B cell (primary cell): ENCODE data around the gene FRMD7. TPM values are rescaled to one million over a fixed set of nuclear protein-coding genes. Genes with fewer than 3 reads are reported as not detected.

ENCODE experiments used
- ATAC-seq: fragments of 200-7000 bp; cut with Tn5 transposase; one replicate; pipeline ENCODE4 v1.10.0; 2021; ENCODE audit warnings: low read depth, mild to moderate bottlenecking, moderate number of reproducible peaks, moderate library complexity
- CTCF ChIA-PET: fragments of 350-600 bp; sonication (Branson Sonifier 250); formaldehyde crosslinking; loops from one replicate; lab custom pipeline; 2021; ENCODE audit warnings: antibody characterized with exemption, inconsistent platforms; lab: Charles Lee
- POLR2A ChIA-PET: fragments of 350-600 bp; sonication (Branson Sonifier 250); formaldehyde crosslinking; loops from one replicate; lab custom pipeline; 2021; ENCODE audit warnings: antibody characterized with exemption; lab: Charles Lee
- DNase-seq: peaks from one replicate; pipeline ENCODE4 v3.0.0; 2013
- H2AFZ ChIP-seq: 2 replicates; pipeline ENCODE4 v1.6.1; 2012; ENCODE audit warnings: mild to moderate bottlenecking, low read depth, low read length; ENCODE audit not compliant: insufficient read depth, poor library complexity, severe bottlenecking
- H3K27ac ChIP-seq, 2 donors: 1 replicate in 1 of 2; 2 replicates in 1 of 2; pipeline ENCODE4 v1.5.1; 2012 to 2013; ENCODE audit warnings: low read length in 2 of 2, mild to moderate bottlenecking in 2 of 2, moderate library complexity in 1 of 2
- H3K27me3 ChIP-seq, 4 experiments: fragments of 200-600 bp in 1 of 4; sonication (generic) in 1 of 4; replicated peaks in 1 of 4; 1 replicate in 2 of 4; 2 replicates in 2 of 4; pipeline versions ENCODE4 v1.6.1 to v1.7.0; 2013 to 2016; ENCODE audit warnings: low read length in 3 of 4, mild to moderate bottlenecking in 2 of 4, mixed read lengths in 1 of 4, moderate library complexity in 1 of 4; ENCODE audit not compliant: insufficient read depth in 4 of 4, control insufficient read depth in 3 of 4; ENCODE audit errors: control extremely low read depth in 1 of 4
- H3K36me3 ChIP-seq, 2 experiments: replicated peaks in 1 of 2; 1 replicate in 1 of 2; 2 replicates in 1 of 2; pipeline versions ENCODE4 v1.6.1 to v1.7.1; 2013; ENCODE audit warnings: low read length in 1 of 2; ENCODE audit not compliant: insufficient read depth in 2 of 2, control insufficient read depth in 1 of 2; ENCODE audit errors: control extremely low read depth in 1 of 2, extremely low read depth in 1 of 2
- H3K4me1 ChIP-seq, 2 donors: fragments of 200-600 bp in 1 of 2; sonication (generic) in 1 of 2; 1 replicate in 1 of 2; 2 replicates in 1 of 2; pipeline versions ENCODE4 v1.5.1 to v1.6.1; 2013 to 2017; ENCODE audit warnings: low read length in 2 of 2; ENCODE audit not compliant: control insufficient read depth in 2 of 2, insufficient read depth in 2 of 2
- H3K4me2 ChIP-seq: replicated peaks from 2 replicates; pipeline ENCODE3; 2012; ENCODE audit warnings: mild to moderate bottlenecking, low read depth, low read length; ENCODE audit not compliant: poor library complexity, severe bottlenecking
- H3K4me3 ChIP-seq, 5 experiments: fragments of 200-600 bp in 1 of 5; sonication (generic) in 1 of 5; 1 replicate in 3 of 5; 2 replicates in 2 of 5; pipeline versions ENCODE4 v1.5.1 to v1.7.0; 2011 to 2016; ENCODE audit warnings: low read length in 4 of 5, mild to moderate bottlenecking in 4 of 5, low read depth in 2 of 5, control low read depth in 1 of 5, moderate library complexity in 1 of 5; ENCODE audit not compliant: insufficient read depth in 1 of 5; ENCODE audit errors: control extremely low read depth in 1 of 5, extremely low read depth in 1 of 5
- H3K79me2 ChIP-seq: fragments of 200-600 bp; sonication (generic); one replicate; pipeline ENCODE4 v1.6.0; 2016; ENCODE audit warnings: low read length; ENCODE audit not compliant: control insufficient read depth, insufficient read depth
- H3K9ac ChIP-seq: fragments of 200-600 bp; sonication (generic); 2 replicates; pipeline ENCODE4 v1.6.1; 2017; ENCODE audit warnings: mild to moderate bottlenecking, low read length, moderate library complexity
- H3K9me3 ChIP-seq, 3 donors: one replicate each; pipeline versions ENCODE4 v1.6.1 to v1.7.1; 2013; ENCODE audit warnings: low read length in 2 of 3; ENCODE audit not compliant: control insufficient read depth in 2 of 3, insufficient read depth in 1 of 3; ENCODE audit errors: control extremely low read depth in 1 of 3
- H4K20me1 ChIP-seq: 2 replicates; pipeline ENCODE4 v1.6.0; 2012; ENCODE audit warnings: mild to moderate bottlenecking, low read length; ENCODE audit not compliant: insufficient read depth, control insufficient read depth, poor library complexity, severe bottlenecking
- H3K27ac Mint-ChIP-seq: one replicate; pipeline ENCODE4 v1.8.0; 2021; ENCODE audit warnings: mixed read lengths
- H3K27me3 Mint-ChIP-seq: one replicate; pipeline ENCODE4 v1.8.0; 2021; ENCODE audit warnings: mixed read lengths
- H3K4me1 Mint-ChIP-seq: one replicate; pipeline ENCODE4 v1.8.0; 2021; ENCODE audit warnings: mixed read lengths
- H3K4me3 Mint-ChIP-seq: one replicate; pipeline ENCODE4 v1.8.0; 2021; ENCODE audit warnings: mixed read lengths
- H3K9me3 Mint-ChIP-seq: one replicate; pipeline ENCODE4 v1.8.0; 2022; ENCODE audit warnings: mixed read lengths; ENCODE audit not compliant: insufficient read depth
- CTCF ChIP-seq: fragments of 200-600 bp; IDR thresholded peaks from one replicate; pipeline ENCODE4 v1.8.0; 2022; ENCODE audit warnings: antibody characterized with exemption, mild to moderate bottlenecking
- EZH2 ChIP-seq: IDR thresholded peaks from 2 replicates; pipeline ENCODE4 v1.6.1; 2012; ENCODE audit warnings: borderline replicate concordance, low read depth, mild to moderate bottlenecking, moderate library complexity, low read length; ENCODE audit not compliant: insufficient read depth, poor library complexity, severe bottlenecking
- WGBS: methylation state at CpG from one replicate; pipeline ENCODE4 v1.1.5; 2013; ENCODE audit warnings: missing lambda C conversion rate; ENCODE audit not compliant: insufficient coverage; 5-methylcytosine and 5-hydroxymethylcytosine counted together
- intact Hi-C: fragments of 100-400 bp; cut with micrococcal nuclease; formaldehyde crosslinking; loops from one replicate; pipeline ENCODE4 v1.10.0; 2022
- polyA plus RNA-seq: library from polyadenylated mRNA; depleted of rRNA; stranded (reverse); fragments of >200 nt; gene quantifications from 2 replicates; pipeline ENCODE4 v1.2.3, GENCODE V29; 2012
- total RNA-seq, 2 donors: library from RNA; stranded (reverse); fragments of 120-200 nt in 1 of 2; gene quantifications; 1 replicate in 1 of 2; 2 replicates in 1 of 2; pipeline versions ENCODE4 v1.2.3 to v1.2.4, GENCODE V29; 2013 to 2022

FRMD7 gene
- total and polyA plus RNA-seq, 2 donors (not counting 1 experiment from before 2014, with no cell fraction given), result not detected

GRCh38 chrX:132071254-132071653 is 56.6 kb downstream of the FRMD7 start:
- Histone ChIP-seq H3K79me2 (no peaks in the 10 kb centered on the region), H3K27me3 (no peaks in the 10 kb centered on the region), H3K4me1 (no peaks in the 10 kb centered on the region), H3K36me3 (peaks cover 0 to 37% of the 10 kb centered on the region in 2 experiments), H3K9ac (no peak overlapping the region), H3K4me3 (no peak overlapping the region), H2AFZ (no peak overlapping the region), H3K27ac (no peak overlapping the region), H3K4me2 (no peak overlapping the region), H3K9me3 (no peaks in the 10 kb centered on the region), H4K20me1 (no peaks in the 10 kb centered on the region)
- DNase-seq (peak; percentile 3), ATAC-seq (no peak)
- no peaks in the 10 kb centered on the region for H3K9me3 Mint-ChIP-seq
- intact Hi-C loops, result loop anchor here (1.0 kb wide), 1 partner anchor 217 kb away; no protein-coding TSS in a partner anchor
- no peaks in the 10 kb centered on the region for H3K27me3 Mint-ChIP-seq
- no peak overlapping the region for H3K27ac Mint-ChIP-seq
- H3K4me1 Mint-ChIP-seq, result no peaks in the 10 kb centered on the region
- TF ChIP-seq EZH2, result no peak
- peak; percentile 30 for TF ChIP-seq CTCF
- no peak overlapping the region for H3K4me3 Mint-ChIP-seq
- ChIA-PET POLR2A (no interaction called here), CTCF (interaction anchor here (0.7 to 4.7 kb wide), 11 partner anchors 9 to 244 kb away, joined by 3 to 29 read pairs (median 4); no protein-coding TSS in a partner anchor)

- Histone ChIP-seq H3K4me2 (no peak overlapping the region), H3K27me3 (no peaks in the 10 kb centered on the region), H3K27ac (no peak overlapping the region), H3K9ac (no peak overlapping the region), H3K4me1 (no peaks in the 10 kb centered on the region), H3K4me3 (no peak overlapping the region), H3K36me3 (peaks cover 0 to 31% of the 10 kb centered on the region in 2 experiments), H3K79me2 (no peaks in the 10 kb centered on the region), H2AFZ (no peak overlapping the region), H3K9me3 (no peaks in the 10 kb centered on the region), H4K20me1 (no peaks in the 10 kb centered on the region)
- no peak overlapping the region for H3K27ac Mint-ChIP-seq
- H3K4me3 Mint-ChIP-seq, result no peak overlapping the region
- no peaks in the 10 kb centered on the region for H3K9me3 Mint-ChIP-seq
- WGBS, result no CpG with 5 or more reads among the region's 1 CpG
- CTCF ChIA-PET, result interaction anchor here (0.8 kb wide), 1 partner anchor 227 kb away, joined by 3 read pairs; no protein-coding TSS in a partner anchor
- POLR2A ChIA-PET, result no interaction called here
- ATAC-seq (no peak), DNase-seq (no peak)
- intact Hi-C loops, result no loop called here
- TF ChIP-seq CTCF (no peak), EZH2 (no peak)
- H3K27me3 Mint-ChIP-seq, result no peaks in the 10 kb centered on the region
- no peaks in the 10 kb centered on the region for H3K4me1 Mint-ChIP-seq
Measured at GRCh38 chrX:132068405-132068804, 59.4 kb downstream of the FRMD7 start.
